ENCODE results near the gene CCL23.
"Not testable (repeated sequence)": the region's sequence is repeated elsewhere in the genome, so short reads cannot be mapped to it uniquely, and the experiment has no call there.

CCL23 gene

GRCh38 chr17:36002631-36003030 is 15.1 kb downstream of the CCL23 start:
- no peak for DNase-seq (ENCODE audit: low read depth in 2 of 2)

- no peak for DNase-seq (ENCODE audit: low read depth in 2 of 2)
These were observed 15.7 kb downstream of the CCL23 start for GRCh38 chr17:36001862-36002603.

GRCh38 chr17:36001110-36001771 is 16.5 kb downstream of the CCL23 start, which contains the start of gene CCL15:
Gene CCL15 (minus strand): TSS chr17:36001553. CDS start chr17:36001492, 61 bp downstream.
- DNase-seq (ENCODE audit: low read depth in 2 of 2) = no peak

- DNase-seq (ENCODE audit: low read depth in 2 of 2) = no peak
These were observed 17.1 kb downstream of the CCL23 start for GRCh38 chr17:36000732-36001109.

DNA sequence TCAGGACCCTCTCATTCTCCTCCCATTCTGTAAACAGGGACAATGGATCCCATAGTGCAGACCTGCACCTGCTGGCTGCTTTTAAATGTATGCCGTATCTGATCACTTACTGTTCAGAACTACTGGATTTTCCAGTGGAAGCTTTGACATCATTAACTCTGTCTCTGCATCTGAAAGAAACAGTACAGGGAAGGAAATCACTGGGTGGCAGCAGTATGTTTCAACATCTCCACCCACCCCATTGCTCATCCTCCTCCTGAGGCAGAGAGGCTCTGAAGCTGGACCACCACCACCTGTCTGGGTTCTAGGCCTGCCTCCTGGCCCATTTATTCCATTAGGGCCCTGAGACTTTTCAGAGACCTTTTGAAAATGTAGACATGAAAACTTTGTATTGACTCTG is 19.0 kb downstream of the CCL23 start:
- no peak for DNase-seq (ENCODE audit: low read depth in 2 of 2)

DNA sequence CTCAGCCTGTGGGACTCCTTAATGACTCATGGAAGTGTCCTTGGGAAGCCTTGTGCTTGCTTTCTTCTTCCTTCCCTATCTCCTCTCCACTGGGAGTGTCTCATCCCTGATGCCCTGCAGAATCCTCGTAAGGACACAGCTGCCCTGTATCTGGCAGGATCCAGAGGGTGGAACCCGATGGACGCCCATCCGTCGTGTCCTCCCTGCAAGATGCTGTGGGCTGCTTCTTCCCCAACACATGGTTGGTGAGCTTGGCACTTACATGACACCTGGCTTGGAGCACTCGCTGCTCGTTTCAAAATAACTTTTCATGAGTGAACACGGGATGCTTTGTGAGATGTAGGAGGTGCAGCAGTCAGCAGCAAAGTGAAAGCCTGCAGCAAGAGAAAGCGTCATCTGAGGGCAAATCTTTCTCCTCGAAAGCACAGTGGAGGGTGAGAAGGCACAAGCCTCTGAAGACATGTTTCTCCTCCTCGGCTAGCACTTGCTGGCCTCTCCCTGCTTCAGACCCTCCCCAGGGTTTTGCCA is 19.7 kb downstream of the CCL23 start:
- no peak for DNase-seq (ENCODE audit: low read depth in 2 of 2)

DNA sequence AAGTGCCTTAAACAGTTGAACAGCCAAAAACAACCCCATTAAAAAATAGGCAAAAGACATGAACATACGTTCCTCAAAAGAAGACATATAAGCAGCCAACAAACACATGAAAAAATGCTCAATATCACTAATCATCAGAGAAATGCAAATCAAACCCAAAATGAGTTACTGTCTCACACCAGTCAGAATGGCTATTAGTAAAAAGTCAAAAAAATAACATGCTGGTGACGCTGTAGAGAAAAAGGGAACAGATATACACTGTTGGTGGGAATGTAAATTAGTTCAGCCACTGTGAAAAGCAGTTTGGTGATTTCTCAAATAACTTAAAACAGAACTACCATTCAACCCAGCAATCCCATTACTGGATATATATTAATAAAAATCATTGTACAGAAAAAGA is 22.4 kb downstream of the CCL23 start:
- DNase-seq (ENCODE audit: low read depth in 2 of 2) = not testable (repeated sequence)

GRCh38 chr17:35991075-35991474 is 26.7 kb downstream of the CCL23 start:
- DNase-seq (ENCODE audit: low read depth in 2 of 2) = no peak

DNA sequence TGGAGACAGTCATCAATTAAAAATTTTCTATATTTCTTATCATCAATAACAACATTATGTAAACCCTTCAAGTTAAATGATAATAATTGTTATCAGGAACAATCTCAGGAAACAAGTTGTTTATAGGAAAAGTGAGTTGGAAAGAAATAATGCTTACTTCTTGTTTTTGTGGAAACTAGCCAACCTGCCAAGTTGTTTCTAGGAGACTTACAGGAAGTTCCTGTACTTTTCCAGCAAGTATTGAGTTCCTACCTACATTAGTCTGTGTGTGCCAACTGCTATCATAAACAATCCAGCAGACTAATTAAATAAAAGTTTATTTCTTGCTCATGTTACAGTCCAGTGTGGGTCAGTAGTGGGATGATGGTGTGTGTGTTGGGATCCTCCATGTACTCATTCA is 29.6 kb downstream of the CCL23 start:
- DNase-seq (ENCODE audit: low read depth in 2 of 2) = no peak

- DNase-seq (ENCODE audit: low read depth in 2 of 2) = no peak
These were observed 31.1 kb downstream of the CCL23 start, which contains the start of gene CCL14 for GRCh38 chr17:35986643-35987042. Gene CCL14 (minus strand): TSS chr17:35986729. CDS start chr17:35986649, 80 bp downstream.

GRCh38 chr17:35984140-35984539 is 33.6 kb downstream of the CCL23 start:
- DNase-seq (ENCODE audit: low read depth in 2 of 2) = no peak

GRCh38 chr17:35982409-35983191 is 35.2 kb downstream of the CCL23 start:
- no peak for DNase-seq (ENCODE audit: low read depth in 2 of 2)

DNA sequence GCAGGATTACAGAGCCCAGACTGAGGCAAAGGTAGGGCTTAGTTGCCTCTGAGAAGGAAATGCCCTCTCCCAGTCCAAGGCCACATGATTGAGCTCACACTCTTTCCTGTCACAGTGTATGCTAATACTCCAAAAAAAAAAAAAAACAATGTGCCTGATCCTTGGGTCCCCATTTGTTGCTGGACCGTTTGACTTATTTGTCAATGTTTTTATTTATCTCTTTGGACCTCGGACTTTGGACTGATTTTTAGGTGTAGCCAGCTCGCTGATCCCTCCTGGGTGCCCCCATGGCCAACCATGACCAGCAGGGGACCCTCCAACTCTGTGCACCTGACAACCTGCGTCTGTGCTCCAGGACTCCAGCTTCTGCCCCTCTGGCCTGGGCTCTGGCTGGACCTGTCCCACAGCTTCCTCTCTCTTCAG is 35.9 kb downstream of the CCL23 start:
- DNase-seq (ENCODE audit: low read depth in 2 of 2) = no peak

- no peak for DNase-seq (ENCODE audit: low read depth in 2 of 2)
These were observed 36.5 kb downstream of the CCL23 start, which contains the start of gene CCL16 for GRCh38 chr17:35981246-35981645. Gene CCL16 (minus strand): TSS chr17:35981497. CDS start chr17:35981420, 77 bp downstream.

GRCh38 chr17:35978346-35978745 is 39.4 kb downstream of the CCL23 start:
- DNase-seq (ENCODE audit: low read depth in 2 of 2) = no peak

GRCh38 chr17:35977509-35977908 is 40.3 kb downstream of the CCL23 start:
- DNase-seq (ENCODE audit: low read depth in 2 of 2) = no peak

DNA sequence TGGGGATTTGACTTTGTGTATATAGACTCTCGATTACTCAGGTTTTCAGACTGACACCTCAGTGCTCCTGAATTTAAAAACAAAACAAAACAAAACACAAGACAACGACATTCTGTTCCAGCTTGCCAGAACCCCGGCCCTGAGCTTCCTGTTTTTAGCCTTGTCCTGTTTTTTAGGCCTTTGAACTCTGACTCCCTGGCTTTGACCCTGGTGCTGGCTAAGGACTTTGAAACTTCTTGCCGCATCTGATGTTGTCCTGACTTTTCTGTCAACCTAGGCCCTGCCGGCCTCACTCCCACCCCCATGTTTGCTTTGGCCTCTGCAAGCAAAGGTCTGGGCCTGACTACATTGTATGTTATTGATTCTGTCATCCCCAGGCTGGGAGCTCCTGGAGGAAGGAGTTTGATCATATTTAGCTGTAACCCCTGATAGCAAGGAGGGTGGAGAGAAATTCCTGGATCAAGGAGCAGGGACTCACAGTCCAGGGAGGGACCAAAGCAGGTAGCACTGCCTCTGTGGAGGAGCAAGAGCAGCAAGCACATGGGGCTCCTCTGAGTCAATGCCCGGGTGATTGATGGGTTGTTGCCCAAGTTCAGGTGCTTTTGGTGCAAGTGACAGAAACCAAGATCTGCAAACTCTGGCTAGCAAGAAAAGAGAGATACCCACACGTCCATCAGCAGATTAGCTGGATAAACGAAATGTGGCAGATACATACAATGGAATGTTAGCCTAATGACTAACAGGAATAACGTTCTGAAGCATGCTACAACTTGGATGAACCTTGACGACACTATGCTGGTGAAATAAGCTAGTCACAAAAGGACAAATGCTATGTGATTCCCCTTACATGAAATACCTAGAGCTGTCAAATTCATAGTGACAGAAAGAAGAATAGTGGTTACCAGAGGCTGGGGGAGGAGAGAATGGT is 44.2 kb downstream of the CCL23 start:
- no peak for DNase-seq (ENCODE audit: low read depth in 2 of 2)

- DNase-seq (ENCODE audit: low read depth in 2 of 2) = no peak
These were observed 44.8 kb downstream of the CCL23 start for GRCh38 chr17:35972945-35973332.

- DNase-seq (ENCODE audit: low read depth in 2 of 2) = no peak
These were observed 45.2 kb downstream of the CCL23 start for GRCh38 chr17:35972535-35972934.

DNA sequence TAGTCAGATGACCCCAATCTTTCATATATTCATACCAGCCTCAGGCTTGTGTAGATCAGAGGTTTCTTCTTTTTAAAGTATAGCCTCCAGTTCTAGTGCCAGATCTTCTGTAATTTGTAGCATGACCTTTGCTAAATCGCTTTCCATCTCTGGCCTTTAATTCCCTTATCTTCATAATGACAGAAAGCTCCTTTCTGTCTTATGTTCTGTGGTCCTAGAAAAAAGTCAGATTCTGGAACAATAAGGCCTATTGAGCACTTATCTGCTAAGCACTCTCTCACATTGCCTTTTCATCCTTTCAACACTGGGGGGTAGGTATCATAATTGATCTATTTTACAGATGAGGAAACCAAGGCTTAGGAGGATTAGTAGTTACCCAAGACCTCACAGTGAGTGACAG is 45.7 kb downstream of the CCL23 start:
- DNase-seq (ENCODE audit: low read depth in 2 of 2) = no peak
